GM10847 (cell line): ENCODE results near the gene KIAA1328.

Source experiments
- POLR2A ChIP-seq: IDR thresholded peaks from 2 replicates; pipeline ENCODE4 v1.6.1; 2011; ENCODE audit not compliant: insufficient read length; ENCODE audit errors: extremely low read depth

Gene KIAA1328

GRCh38 chr18:36828630-36829361 lies at the start of gene KIAA1328, which contains the start of gene TPGS2:
KIAA1328 (plus strand) TSS chr18:36829127; CDS start chr18:36829139, 12 bp downstream.
TPGS2 (minus strand) TSS chr18:36829002; CDS start chr18:36828767, 235 bp downstream.
- TF ChIP-seq POLR2A: peak; percentile 44

GRCh38 chr18:36780748-36781147 lies 48.2 kb upstream of the KIAA1328 start:
- TF ChIP-seq POLR2A: no peak

GRCh38 chr18:36782710-36783109 lies 46.2 kb upstream of the KIAA1328 start:
- TF ChIP-seq POLR2A: no peak

- TF ChIP-seq POLR2A: no peak
These were observed 45.1 kb upstream of the KIAA1328 start for GRCh38 chr18:36783792-36784191.

- TF ChIP-seq POLR2A: no peak
These were observed 42.2 kb upstream of the KIAA1328 start for GRCh38 chr18:36786686-36787085.

- TF ChIP-seq POLR2A: no peak
These were observed 36.2 kb upstream of the KIAA1328 start for GRCh38 chr18:36792634-36793283.

GRCh38 chr18:36798738-36799473 lies 30.0 kb upstream of the KIAA1328 start:
- TF ChIP-seq POLR2A: no peak

- no peak for TF ChIP-seq POLR2A
These were observed 23.8 kb upstream of the KIAA1328 start for GRCh38 chr18:36805105-36805504.

GRCh38 chr18:36808681-36809080 lies 20.2 kb upstream of the KIAA1328 start:
- no peak for TF ChIP-seq POLR2A

GRCh38 chr18:36809590-36810381 lies 19.1 kb upstream of the KIAA1328 start:
- TF ChIP-seq POLR2A: no peak

GRCh38 chr18:36811430-36811829 lies 17.5 kb upstream of the KIAA1328 start:
- no peak for TF ChIP-seq POLR2A

GRCh38 chr18:36811955-36812354 lies 17.0 kb upstream of the KIAA1328 start:
- TF ChIP-seq POLR2A: no peak

GRCh38 chr18:36812678-36813077 lies 16.2 kb upstream of the KIAA1328 start:
- no peak for TF ChIP-seq POLR2A

- no peak for TF ChIP-seq POLR2A
These were observed 15.7 kb upstream of the KIAA1328 start for GRCh38 chr18:36813101-36813775.
